ENCODE measurements around the gene GFOD1.

Gene GFOD1

GRCh38 chr6:13423252-13423651, 64.1 kb downstream of the GFOD1 start:
- DNase-seq (ENCODE audit: low spot score), result no peak

- DNase-seq (ENCODE audit: low spot score), result peak; percentile 72
Observed at GRCh38 chr6:13422681-13423221, 64.6 kb downstream of the GFOD1 start.

- no peak for DNase-seq (ENCODE audit: low spot score)
Observed at GRCh38 chr6:13421425-13422059, 65.9 kb downstream of the GFOD1 start.

GRCh38 chr6:13420269-13420668, 67.1 kb downstream of the GFOD1 start:
- DNase-seq (ENCODE audit: low spot score), result no peak

- DNase-seq (ENCODE audit: low spot score), result no peak
Observed at GRCh38 chr6:13419422-13420195, 67.8 kb downstream of the GFOD1 start.

- no peak for DNase-seq (ENCODE audit: low spot score)
Observed at GRCh38 chr6:13418844-13419243, 68.6 kb downstream of the GFOD1 start.

GRCh38 chr6:13417954-13418353, 69.4 kb downstream of the GFOD1 start:
- DNase-seq (ENCODE audit: low spot score), result no peak

- no peak for DNase-seq (ENCODE audit: low spot score)
Observed at GRCh38 chr6:13417431-13417830, 70.0 kb downstream of the GFOD1 start.

GRCh38 chr6:13415283-13415682, 72.1 kb downstream of the GFOD1 start:
- no peak for DNase-seq (ENCODE audit: low spot score)

- no peak for DNase-seq (ENCODE audit: low spot score)
Observed at GRCh38 chr6:13413900-13414555, 73.4 kb downstream of the GFOD1 start.

- DNase-seq (ENCODE audit: low spot score), result no peak
Observed at GRCh38 chr6:13413466-13413862, 73.9 kb downstream of the GFOD1 start.

GRCh38 chr6:13412639-13413465, 74.5 kb downstream of the GFOD1 start:
- no peak for DNase-seq (ENCODE audit: low spot score)

GRCh38 chr6:13412211-13412610, 75.2 kb downstream of the GFOD1 start:
- no peak for DNase-seq (ENCODE audit: low spot score)

- no peak for DNase-seq (ENCODE audit: low spot score)
Observed at GRCh38 chr6:13411484-13411883, 75.9 kb downstream of the GFOD1 start.

GRCh38 chr6:13409991-13410390, 77.4 kb downstream of the GFOD1 start:
- DNase-seq (ENCODE audit: low spot score), result no peak

GRCh38 chr6:13407709-13408695, 79.4 kb downstream of the GFOD1 start:
- DNase-seq (ENCODE audit: low spot score), result no peak

GRCh38 chr6:13407368-13407708, 80.1 kb downstream of the GFOD1 start:
- no peak for DNase-seq (ENCODE audit: low spot score)

GRCh38 chr6:13406781-13407180, 80.6 kb downstream of the GFOD1 start:
- DNase-seq (ENCODE audit: low spot score), result no peak

GRCh38 chr6:13405961-13406477, 81.4 kb downstream of the GFOD1 start:
- no peak for DNase-seq (ENCODE audit: low spot score)

- no peak for DNase-seq (ENCODE audit: low spot score)
Observed at GRCh38 chr6:13404892-13405254, 82.5 kb downstream of the GFOD1 start.

Data from kidney capillary endothelial cell (primary cell).